Hematopoietic multipotent progenitor cell (in vitro differentiated cells): ENCODE data around the gene TAC4. TPM values are rescaled to one million over a fixed set of nuclear protein-coding genes. Genes with fewer than 3 reads are reported as not detected.
A peak's percentile ranks its signal among the peaks of the same experiment; 100 is the strongest.

ENCODE experiments used
- DNase-seq, 3 donors: peaks; one replicate each; pipeline ENCODE4 v3.0.0-alpha.2; 2011 to 2015; ENCODE audit warnings: low read depth in 2 of 3, low spot score in 2 of 3
- total RNA-seq: library from RNA; depleted of rRNA; stranded (reverse); fragments of >200 nt; gene quantifications from one replicate; pipeline ENCODE4 v1.2.3, GENCODE V29; 2012

TAC4 gene, protein sequence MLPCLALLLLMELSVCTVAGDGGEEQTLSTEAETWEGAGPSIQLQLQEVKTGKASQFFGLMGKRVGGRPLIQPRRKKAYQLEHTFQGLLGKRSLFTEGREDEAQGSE
- total RNA-seq = not detected

GRCh38 chr17:49848019-49848473 lies at the start of gene TAC4:
Gene TAC4, minus strand, starts transcription at chr17:49848069. Its CDS starts 52 bp downstream, at chr17:49848017.
- DNase-seq = no peak

GRCh38 chr17:49896860-49897259 lies 49.0 kb upstream of the TAC4 start:
- DNase-seq = no peak

- DNase-seq = no peak
Measured at GRCh38 chr17:49896222-49896621, 48.4 kb upstream of the TAC4 start.

GRCh38 chr17:49895812-49896211 lies 47.9 kb upstream of the TAC4 start:
- no peak for DNase-seq

DNA sequence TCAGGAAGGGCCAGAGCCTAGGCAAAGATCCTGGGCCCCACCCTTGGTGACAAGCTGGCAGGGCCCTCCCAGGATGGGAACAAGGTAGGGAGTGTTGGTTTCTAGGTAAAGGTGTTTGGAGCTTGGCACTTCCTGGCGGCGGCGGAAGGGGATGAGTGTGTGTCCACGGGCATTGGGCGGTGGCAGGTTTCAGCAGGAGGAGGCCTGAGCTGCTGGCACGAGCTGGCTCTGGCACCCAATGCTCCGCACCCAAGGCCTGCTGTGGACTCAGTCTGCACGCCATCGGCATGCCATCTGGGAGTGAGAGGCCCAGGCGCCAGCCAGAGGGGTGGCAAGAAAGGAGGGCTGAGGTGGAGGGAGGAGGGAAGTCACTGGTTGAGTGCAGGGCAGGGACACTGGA lies 46.9 kb upstream of the TAC4 start:
- no peak for DNase-seq

DNA sequence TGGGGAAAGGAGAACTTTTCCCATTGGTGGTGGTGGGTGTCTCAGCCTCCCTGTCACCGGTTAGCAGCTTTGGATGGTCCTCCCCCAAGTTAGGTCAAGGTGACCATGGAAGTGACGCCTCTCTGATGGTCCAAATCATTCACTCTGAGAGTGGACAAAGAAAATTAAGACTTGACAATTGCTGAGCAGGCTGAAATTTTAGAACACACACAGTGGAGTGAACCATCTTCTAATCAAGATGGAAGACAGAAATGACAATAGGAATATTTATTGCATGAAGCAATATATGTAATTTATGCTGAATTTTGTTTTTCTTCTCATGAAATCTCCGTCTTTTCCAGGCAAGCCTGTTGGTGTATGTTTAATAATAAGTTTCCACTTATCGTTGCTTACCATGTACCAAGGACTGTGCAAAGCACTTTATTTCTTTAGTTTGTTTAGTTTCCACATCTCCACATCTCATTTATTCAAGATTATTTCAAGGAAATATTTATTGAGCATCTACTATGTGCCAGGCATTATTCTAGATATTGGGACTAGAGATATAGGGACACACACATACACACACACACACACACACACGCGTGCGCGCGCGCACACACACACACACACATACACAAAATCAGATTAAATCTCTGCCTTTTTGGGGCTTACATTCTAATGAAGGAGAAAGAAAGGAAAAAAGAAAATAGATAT lies 44.0 kb upstream of the TAC4 start:
- no peak for DNase-seq

DNA sequence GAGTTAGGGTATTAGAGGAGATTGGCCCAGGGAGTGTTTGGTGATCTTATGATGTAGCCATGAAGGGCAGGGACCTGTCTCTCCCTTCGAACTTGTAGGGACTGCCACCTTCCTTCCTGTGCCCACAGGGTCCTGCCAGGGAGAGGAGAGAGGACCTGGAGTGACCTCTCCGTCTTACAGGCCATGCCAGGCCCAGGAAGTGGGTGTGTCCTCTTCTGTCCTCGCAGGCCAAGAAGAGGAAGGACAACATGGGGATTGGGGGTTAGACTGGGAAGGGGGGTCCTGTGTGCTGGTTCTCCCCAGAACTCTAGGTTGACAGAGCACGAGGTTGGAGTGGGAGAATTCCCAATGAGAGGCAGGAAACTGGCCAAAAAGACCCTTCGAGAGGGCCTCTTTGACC lies 43.4 kb upstream of the TAC4 start:
- no peak for DNase-seq

GRCh38 chr17:49890852-49891251 lies 43.0 kb upstream of the TAC4 start:
- no peak for DNase-seq

DNA sequence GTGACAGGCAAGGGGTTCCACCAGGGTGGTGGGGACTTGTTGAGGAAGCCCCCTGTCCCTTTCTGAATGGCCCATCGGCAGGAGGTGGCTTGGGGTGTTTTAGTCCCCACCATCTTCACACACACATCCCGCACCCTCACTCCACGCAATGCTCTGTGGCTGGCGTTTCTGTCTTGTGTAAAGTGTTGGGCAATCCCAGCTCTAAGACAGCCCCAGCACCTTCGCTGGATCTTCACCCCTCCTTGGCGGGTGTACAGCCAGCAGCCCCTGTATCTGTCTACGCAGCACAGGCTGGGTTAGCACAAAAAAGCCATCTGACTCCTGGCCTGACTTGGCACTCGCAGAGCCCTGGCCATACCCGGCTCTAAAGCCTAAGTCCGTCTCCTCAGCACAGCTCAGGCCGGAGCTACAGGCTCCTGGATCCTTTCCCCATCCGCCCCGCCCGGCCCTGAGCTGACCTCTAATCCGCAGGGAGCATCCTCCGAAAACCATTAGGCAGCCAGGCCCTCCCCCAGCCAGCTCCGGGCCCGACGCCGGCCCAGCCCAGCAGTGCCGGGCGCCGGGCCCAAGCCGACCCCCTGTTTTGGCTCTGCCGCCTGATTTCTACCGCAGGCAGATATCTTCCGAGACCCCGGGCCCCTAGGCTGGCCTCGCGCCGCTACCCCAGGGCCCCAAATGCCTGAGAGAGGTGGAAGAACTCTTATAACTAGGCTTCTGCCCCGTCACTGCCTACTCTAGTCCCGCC lies 42.4 kb upstream of the TAC4 start:
- DNase-seq = no peak

DNA sequence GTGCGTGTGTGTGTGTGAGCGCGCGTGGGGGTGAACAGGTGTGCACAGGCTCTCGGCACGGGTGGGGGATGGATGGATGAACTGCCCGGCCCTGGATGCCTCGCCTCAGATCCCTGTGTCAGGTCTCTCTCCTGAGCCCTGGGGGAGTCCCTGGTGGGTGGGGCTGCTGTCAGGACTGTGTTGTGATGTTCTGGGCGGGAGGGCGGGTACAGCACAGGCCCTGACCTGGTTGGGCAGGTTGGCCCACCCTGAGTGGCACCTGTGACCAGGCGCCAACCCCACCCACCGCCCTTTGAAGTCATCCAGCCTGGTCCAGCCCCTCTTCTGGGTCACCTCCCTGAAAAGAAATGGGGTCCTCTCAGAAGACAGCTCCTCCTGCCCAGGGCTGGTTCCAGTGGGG lies 41.6 kb upstream of the TAC4 start:
- no peak for DNase-seq

DNA sequence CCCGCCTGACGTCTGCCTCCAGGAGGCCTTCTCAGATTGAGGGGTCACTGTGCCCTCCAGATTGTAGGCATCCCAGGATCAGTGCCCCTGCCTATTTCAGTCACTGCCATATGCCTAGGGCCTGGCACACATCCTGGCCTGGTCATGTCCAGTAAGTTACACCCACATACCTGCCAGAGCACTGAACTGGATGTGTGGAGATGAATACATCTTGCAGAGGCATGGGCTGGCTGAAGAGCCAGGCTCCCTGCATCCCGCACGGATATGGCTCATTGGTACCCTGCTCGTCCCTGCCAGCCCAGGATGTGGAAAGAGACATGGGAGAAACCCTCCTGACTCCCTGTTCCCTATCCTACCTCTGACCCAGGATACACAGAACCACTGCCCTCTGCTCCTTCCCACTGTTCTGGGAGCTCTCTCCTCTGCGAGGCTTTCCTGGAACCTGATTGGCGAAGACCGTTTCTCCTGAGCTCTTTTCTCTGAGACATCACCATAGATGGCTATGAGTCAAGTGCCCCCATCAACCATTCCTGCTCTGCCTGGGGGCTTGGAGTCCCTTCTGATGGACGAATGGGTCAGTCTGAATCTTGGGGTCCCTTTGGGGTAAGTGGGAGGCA lies 40.0 kb upstream of the TAC4 start:
- DNase-seq = no peak

DNA sequence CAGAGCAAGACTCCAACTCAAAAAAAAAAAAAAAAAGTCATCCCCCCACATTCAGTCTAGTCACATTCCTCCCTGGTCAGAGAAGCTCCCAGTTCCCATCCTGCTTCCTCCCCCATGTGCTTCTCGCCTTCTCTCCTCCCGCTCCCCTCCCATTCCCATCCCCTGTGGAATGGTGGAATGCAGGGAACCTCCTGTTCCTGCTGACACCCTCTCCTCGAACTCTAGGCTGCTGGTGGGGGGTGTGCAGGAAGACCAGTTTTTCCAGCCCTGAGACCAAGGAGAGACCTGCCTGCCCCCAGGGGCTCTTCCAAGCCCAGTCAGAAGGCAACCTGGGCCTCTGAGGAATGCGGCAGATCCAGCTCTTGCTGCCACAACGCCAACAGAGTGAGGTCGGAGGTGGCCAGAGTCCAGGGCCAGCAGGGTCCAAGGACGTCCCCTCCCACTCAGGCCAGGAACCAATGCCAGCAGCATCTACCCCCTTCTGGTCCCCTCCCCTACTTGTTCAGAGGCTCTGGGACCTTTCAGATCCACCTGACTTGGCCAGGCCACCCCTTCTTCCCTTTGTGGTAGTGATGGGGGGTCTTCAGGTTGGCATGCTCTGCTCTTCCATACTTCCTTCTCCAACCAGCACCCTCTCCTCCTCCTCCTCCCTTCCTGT lies 39.3 kb upstream of the TAC4 start:
- DNase-seq = no peak

DNA sequence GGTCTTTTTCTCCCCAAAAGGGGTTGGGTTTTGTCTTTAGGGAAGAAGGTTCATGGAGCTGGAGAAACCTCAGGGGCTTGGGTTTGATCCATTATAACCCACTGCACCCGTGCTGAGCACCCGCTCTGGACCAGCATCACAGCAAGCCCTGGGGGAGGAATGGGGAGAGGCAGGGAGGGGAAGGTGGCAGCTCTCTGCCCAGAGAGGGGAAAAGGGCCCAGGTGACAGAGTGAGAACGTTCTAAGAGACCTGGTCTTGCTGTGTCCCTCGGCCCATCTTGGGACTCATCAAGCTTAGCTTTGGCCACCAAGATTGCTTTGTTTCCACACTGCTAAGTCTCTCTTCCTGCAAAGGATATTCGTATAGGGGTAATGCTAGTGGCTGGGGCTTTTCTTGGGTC lies 38.2 kb upstream of the TAC4 start:
- no peak for DNase-seq

GRCh38 chr17:49882434-49882833 lies 34.6 kb upstream of the TAC4 start:
- no peak for DNase-seq

DNA sequence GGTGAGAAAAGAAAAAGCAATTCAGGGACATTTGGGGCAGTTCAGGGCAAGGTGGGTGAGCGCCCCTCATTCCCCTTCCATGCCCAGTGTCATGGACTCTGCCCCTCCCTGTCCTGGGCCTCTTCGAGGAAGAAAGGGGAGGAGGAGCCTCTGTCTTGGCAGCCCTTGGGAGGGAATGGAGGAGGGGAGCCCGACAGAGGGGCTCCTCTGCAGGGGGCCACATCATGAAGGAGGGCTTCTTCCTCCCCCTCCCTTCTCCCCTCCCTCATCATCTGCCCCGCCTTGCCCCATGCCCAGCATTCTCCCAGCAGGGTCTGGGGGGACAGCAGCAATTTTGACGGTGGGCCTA lies 33.2 kb upstream of the TAC4 start:
- DNase-seq = no peak

- peak; percentile 41 to 70 (median 56) for DNase-seq
Measured at GRCh38 chr17:49880291-49881053, 32.6 kb upstream of the TAC4 start.

DNA sequence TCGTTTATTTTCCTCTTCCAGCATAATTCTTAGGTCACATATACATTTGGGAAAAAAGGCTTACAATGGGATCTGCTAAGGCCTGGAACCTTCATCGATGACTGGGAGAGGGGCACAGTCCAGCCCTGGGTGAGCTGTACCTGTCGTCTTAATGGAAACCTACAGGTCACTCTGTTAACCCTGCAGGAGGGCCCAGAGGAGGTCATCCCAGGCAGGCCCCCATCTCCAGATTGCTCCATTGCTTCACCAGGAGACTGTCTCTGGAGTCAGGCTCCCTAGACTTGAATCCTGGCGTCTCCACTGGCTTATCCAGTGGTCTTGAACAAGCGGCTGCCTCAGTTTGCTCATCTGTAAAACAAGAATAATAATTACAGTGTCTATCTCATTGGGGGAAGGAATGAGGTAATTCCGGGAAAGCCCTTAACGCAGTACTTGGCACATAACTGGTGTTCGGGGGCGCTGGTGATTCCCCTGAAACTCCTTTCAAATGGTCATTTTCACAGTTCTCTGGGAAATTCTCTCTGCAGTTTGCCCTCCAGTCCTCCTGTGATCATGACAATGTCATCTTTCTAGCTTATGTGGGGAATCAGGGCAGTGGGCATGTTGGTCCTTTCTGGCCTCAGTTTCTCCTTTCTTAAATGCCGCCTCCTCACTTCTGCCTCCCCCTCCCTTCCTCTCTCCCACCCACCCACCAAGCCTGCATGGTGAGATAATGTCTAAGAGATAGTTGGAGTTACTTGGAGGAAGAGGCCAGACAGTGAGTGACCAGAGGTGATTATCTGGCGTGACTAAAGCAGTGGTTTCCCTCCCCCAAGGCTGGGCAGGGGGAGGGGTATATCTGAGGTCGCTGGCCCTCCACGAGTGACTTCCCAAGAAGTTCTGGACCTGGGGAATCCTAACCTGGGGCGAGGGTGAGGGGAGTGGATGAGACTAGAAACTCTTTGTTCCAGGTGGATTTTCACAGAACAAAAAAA lies 31.3 kb upstream of the TAC4 start:
- DNase-seq = no peak

DNA sequence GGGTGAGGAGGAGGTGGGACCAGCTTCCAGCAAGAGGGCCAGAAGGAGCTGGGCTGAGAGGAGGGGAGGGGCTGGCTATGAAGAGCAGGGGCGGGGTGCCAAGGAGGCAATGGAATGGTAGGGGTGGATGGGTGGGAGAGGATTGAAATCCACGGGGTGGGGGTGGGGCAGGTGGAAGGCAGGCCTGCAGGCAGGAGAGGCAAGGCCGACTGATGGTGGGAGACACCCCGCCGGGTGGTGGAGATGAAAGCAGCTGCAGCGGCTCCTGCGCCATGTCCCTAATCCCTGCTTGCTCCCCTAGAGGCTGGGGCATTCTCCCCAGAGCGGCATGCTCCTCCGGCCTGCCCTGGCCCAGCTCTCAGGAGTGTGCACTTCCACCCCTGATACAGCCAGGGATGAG lies 27.8 kb upstream of the TAC4 start:
- DNase-seq = no peak

- no peak for DNase-seq
Measured at GRCh38 chr17:49874911-49875310, 27.0 kb upstream of the TAC4 start.
